ENCODE data around the gene DOK3.

DOK3 gene

GRCh38 chr5:177477701-177478477 is 31.7 kb downstream of the DOK3 start:
- ChIA-PET CTCF (interaction anchor here (1.1 to 16.8 kb wide), 3 partner anchors 18 to 74 kb away, joined by 4 to 261 read pairs (median 168); partner anchors contain the start of gene PDLIM7), POLR2A (interaction anchor here (0.8 to 15.8 kb wide), 7 partner anchors 14 to 88 kb away, joined by 3 to 401 read pairs (median 3); partner anchors contain the start of gene PDLIM7)
- DNase-seq (ENCODE audit: low read depth, low spot score), result no peak
- TF ChIP-seq CTCF (IDR thresholded peaks at IDR 0.05; ENCODE audit: insufficient read depth, low read length, missing control alignments), result no peak
- H3K4me3 ChIP-seq (ENCODE audit: low read depth, low read length), result no peak overlapping the region

- ChIA-PET CTCF (interaction anchor here (11.7 to 16.8 kb wide), 2 partner anchors 19 to 21 kb away, joined by 168 to 261 read pairs; partner anchors contain the start of gene PDLIM7), POLR2A (interaction anchor here (0.7 to 15.8 kb wide), 6 partner anchors 8 to 75 kb away, joined by 3 to 401 read pairs (median 4); partner anchors contain the start of genes DDX41 and PDLIM7)
- no peak for TF ChIP-seq CTCF (IDR thresholded peaks at IDR 0.05; ENCODE audit: insufficient read depth, low read length, missing control alignments)
Measured at GRCh38 chr5:177476531-177477233, 32.9 kb downstream of the DOK3 start.

GRCh38 chr5:177475563-177476427 is 33.8 kb downstream of the DOK3 start:
- POLR2A ChIA-PET, result interaction anchor here (1.2 to 15.8 kb wide), 3 partner anchors 18 to 74 kb away, joined by 3 to 401 read pairs (median 4); partner anchors contain the start of genes DDX41 and PDLIM7

More at GRCh38 chr5:177476531-177477233, 32.9 kb downstream of the DOK3 start:
- H3K4me3 ChIP-seq (ENCODE audit: low read depth, low read length), result no peak overlapping the region
- DNase-seq (ENCODE audit: low read depth, low spot score), result no peak

GRCh38 chr5:177474846-177475562 is 34.6 kb downstream of the DOK3 start:
- no peak overlapping the region for H3K4me3 ChIP-seq (ENCODE audit: low read depth, low read length)
- TF ChIP-seq CTCF (IDR thresholded peaks at IDR 0.05; ENCODE audit: insufficient read depth, low read length, missing control alignments), result no peak
- no peak for DNase-seq (ENCODE audit: low read depth, low spot score)
- ChIA-PET POLR2A (interaction anchor here (15.8 kb wide), 1 partner anchor 19 kb away, joined by 401 read pairs; the partner anchor contains the start of gene PDLIM7), CTCF (interaction anchor here (11.7 to 16.8 kb wide), 2 partner anchors 19 to 21 kb away, joined by 168 to 261 read pairs; partner anchors contain the start of gene PDLIM7)

More at GRCh38 chr5:177475563-177476427, 33.8 kb downstream of the DOK3 start:
- no peak for TF ChIP-seq CTCF (IDR thresholded peaks at IDR 0.05; ENCODE audit: insufficient read depth, low read length, missing control alignments)
- no peak for DNase-seq (ENCODE audit: low read depth, low spot score)
- CTCF ChIA-PET, result interaction anchor here (11.7 to 16.8 kb wide), 2 partner anchors 20 kb away, joined by 168 to 261 read pairs; partner anchors contain the start of gene PDLIM7
- no peak overlapping the region for H3K4me3 ChIP-seq (ENCODE audit: low read depth, low read length)

- POLR2A ChIA-PET, result interaction anchor here (0.9 to 15.8 kb wide), 4 partner anchors 10 to 20 kb away, joined by 3 to 401 read pairs (median 4); partner anchors contain the start of gene PDLIM7
- TF ChIP-seq CTCF (IDR thresholded peaks at IDR 0.05; ENCODE audit: insufficient read depth, low read length, missing control alignments), result no peak
Measured at GRCh38 chr5:177474002-177474476, 35.6 kb downstream of the DOK3 start.

More at GRCh38 chr5:177474002-177474476, 35.6 kb downstream of the DOK3 start:
- H3K4me3 ChIP-seq (ENCODE audit: low read depth, low read length), result peak overlapping the region; percentile 37
- DNase-seq (ENCODE audit: low read depth, low spot score), result no peak
- CTCF ChIA-PET, result interaction anchor here (1.1 to 16.8 kb wide), 3 partner anchors 19 to 70 kb away, joined by 4 to 261 read pairs (median 168); partner anchors contain the start of gene PDLIM7

Measured in AG04449 (cell line).